Lower lobe of right lung (tissue), 2 donors: ENCODE data around the gene PIEZO2. TPM values are rescaled to one million over a fixed set of nuclear protein-coding genes. Genes with fewer than 3 reads are reported as not detected.

Experiments used
- ATAC-seq, 2 donors: fragments of 200-7000 bp; cut with Tn5 transposase; one replicate each; pipeline ENCODE4 v1.9.1; 2020 to 2022; ENCODE audit warnings: mild to moderate bottlenecking in 2 of 2, moderate library complexity in 2 of 2
- DNase-seq: peaks from one replicate; pipeline ENCODE4 v3.0.0-alpha.2; 2020
- H3K27ac ChIP-seq: fragments of 200-600 bp; one replicate; pipeline ENCODE4 v1.8.0; 2022
- H3K27me3 ChIP-seq: fragments of 200-600 bp; one replicate; pipeline ENCODE4 v1.8.0; 2022; ENCODE audit warnings: low read depth
- H3K36me3 ChIP-seq: fragments of 200-600 bp; one replicate; pipeline ENCODE4 v1.8.0; 2022; ENCODE audit warnings: mild to moderate bottlenecking
- H3K4me1 ChIP-seq: fragments of 200-600 bp; one replicate; pipeline ENCODE4 v1.8.0; 2022
- H3K4me3 ChIP-seq: fragments of 200-600 bp; one replicate; pipeline ENCODE4 v1.8.0; 2022; ENCODE audit warnings: mild to moderate bottlenecking
- H3K9me3 ChIP-seq: fragments of 200-600 bp; one replicate; pipeline ENCODE4 v1.8.0; 2022
- CTCF ChIP-seq: fragments of 200-600 bp; IDR thresholded peaks from one replicate; pipeline ENCODE4 v1.8.0; 2022; ENCODE audit warnings: antibody characterized with exemption, mild to moderate bottlenecking
- intact Hi-C: fragments of 100-400 bp; cut with DNase I; formaldehyde crosslinking; loops from one replicate; pipeline ENCODE4 v1.11.0; 2022
- total RNA-seq: library from RNA; stranded (reverse); fragmentation: NEBNext Ultra II Directional; extraction: Animal tissue kit (Norgen Biotek cat#: 25700); gene quantifications from one replicate; pipeline ENCODE4 v1.2.1, GENCODE V29; 2021
- donor health status: DM: no; HTN: yes; CAD: no; lungs with severe emphysema.

PIEZO2 gene
- total RNA-seq, 1 donor from 2014 or later: 11.1 TPM

GRCh38 chr18:10977042-10977441 is 172.3 kb downstream of the PIEZO2 start:
- ATAC-seq (no peak), DNase-seq (no peak)
- no peak overlapping the region for H3K27ac ChIP-seq
- no peaks in the 10 kb centered on the region for H3K36me3 ChIP-seq
- H3K4me3 ChIP-seq: no peak overlapping the region
- intact Hi-C loops: no loop called here
- no peaks in the 10 kb centered on the region for H3K9me3 ChIP-seq
- no peaks in the 10 kb centered on the region for H3K27me3 ChIP-seq
- TF ChIP-seq CTCF: no peak
- no peaks in the 10 kb centered on the region for H3K4me1 ChIP-seq

DNA sequence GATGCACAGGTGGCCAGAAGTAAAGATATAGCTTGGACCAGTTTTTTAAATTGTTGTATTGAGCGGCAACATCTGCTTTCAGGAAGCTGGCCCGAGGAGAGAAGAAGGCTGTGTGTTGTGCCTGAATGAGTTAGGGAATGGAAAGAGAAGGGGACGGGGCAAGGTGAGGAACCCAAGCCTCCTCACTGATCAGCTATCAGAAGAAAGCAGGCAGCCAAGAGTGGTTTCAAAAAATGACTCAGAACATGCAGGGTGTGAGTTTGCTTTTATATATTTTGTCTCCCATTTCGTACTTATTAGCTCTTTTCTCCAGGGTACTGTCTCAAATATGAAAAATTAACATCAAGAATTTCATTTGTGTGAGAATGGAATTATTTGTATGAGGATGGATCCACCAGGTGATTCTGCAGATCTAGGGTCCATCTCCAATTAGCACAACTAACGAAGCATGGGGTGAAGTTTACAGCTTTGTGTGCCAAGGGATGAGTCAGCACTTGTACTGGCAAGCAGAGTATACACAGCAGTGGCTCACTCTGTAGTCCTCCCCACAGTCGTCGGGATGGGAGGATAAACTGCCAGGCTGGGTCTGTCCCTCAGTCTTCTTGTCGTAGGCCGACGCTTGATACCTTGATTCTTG is 175.7 kb downstream of the PIEZO2 start:
- ATAC-seq: no peak
- Histone ChIP-seq H3K9me3 (no peaks in the 10 kb centered on the region), H3K27me3 (no peaks in the 10 kb centered on the region), H3K27ac (no peak overlapping the region), H3K36me3 (no peaks in the 10 kb centered on the region), H3K4me1 (no peaks in the 10 kb centered on the region), H3K4me3 (no peak overlapping the region)
- DNase-seq: no peak
- intact Hi-C loops: no loop called here
- no peak for TF ChIP-seq CTCF

DNA sequence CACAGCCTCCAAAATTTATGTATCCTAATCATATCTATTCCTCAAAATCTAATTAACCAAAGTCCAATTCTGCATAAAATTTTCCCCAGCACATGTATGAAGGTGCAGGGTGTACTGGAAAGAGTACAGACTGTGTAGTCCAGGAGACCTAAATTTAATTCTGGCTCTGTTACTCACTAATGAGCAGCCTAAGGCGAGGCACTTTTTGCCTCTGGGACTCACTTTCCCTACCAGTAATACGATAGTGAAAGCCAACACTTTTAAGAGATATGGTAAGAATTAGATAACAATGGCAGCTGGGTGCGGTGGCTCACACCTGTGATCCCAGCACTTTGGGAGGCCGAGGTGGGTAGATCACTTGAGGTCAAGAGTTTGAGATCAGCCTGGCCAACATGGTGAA is 177.7 kb downstream of the PIEZO2 start:
- DNase-seq: no peak
- no peaks in the 10 kb centered on the region for H3K36me3 ChIP-seq
- intact Hi-C loops: no loop called here
- H3K27me3 ChIP-seq: no peaks in the 10 kb centered on the region
- TF ChIP-seq CTCF: no peak
- no peaks in the 10 kb centered on the region for H3K9me3 ChIP-seq
- H3K4me3 ChIP-seq: no peak overlapping the region
- no peaks in the 10 kb centered on the region for H3K4me1 ChIP-seq
- ATAC-seq: no peak
- no peak overlapping the region for H3K27ac ChIP-seq

DNA sequence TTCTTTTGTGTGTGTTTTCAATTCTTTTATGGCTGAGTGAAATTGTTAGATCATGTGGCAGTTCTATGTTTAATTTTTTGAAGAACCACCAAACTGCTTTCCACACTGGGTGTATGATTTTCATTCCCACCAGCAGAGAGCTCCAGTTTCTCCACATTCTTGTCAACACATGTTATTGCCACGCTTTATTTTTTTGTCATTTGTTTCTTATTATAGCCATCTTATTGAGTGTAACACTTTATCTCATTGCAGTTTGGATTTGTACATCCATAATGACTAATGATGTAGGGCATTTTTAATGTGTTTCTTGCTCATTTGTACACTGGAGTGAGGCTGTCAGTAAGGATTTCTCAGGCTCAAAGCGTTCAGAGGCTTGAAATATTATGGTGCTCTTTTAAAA is 184.2 kb downstream of the PIEZO2 start:
- Histone ChIP-seq H3K9me3 (no peaks in the 10 kb centered on the region), H3K4me3 (no peak overlapping the region), H3K27ac (no peak overlapping the region), H3K4me1 (no peaks in the 10 kb centered on the region), H3K27me3 (no peaks in the 10 kb centered on the region), H3K36me3 (no peaks in the 10 kb centered on the region)
- intact Hi-C loops: no loop called here
- no peak for DNase-seq
- no peak for ATAC-seq
- no peak for TF ChIP-seq CTCF

GRCh38 chr18:10953672-10954071 is 195.7 kb downstream of the PIEZO2 start:
- no peaks in the 10 kb centered on the region for H3K9me3 ChIP-seq
- no peaks in the 10 kb centered on the region for H3K36me3 ChIP-seq
- intact Hi-C loops: no loop called here
- no peak overlapping the region for H3K4me3 ChIP-seq
- no peak for TF ChIP-seq CTCF
- H3K27me3 ChIP-seq: no peaks in the 10 kb centered on the region
- no peak for ATAC-seq
- H3K27ac ChIP-seq: no peak overlapping the region
- no peaks in the 10 kb centered on the region for H3K4me1 ChIP-seq
- DNase-seq: no peak
